CD4-positive, CD25-positive, alpha-beta regulatory T cell (primary cell): ENCODE data around the gene SYT9. TPM values are rescaled to one million over a fixed set of nuclear protein-coding genes. Genes with fewer than 3 reads are reported as not detected.
A peak's percentile ranks its signal among the peaks of the same experiment; 100 is the strongest.

Experiments used
- ATAC-seq, 2 donors: fragments of 150-1000 bp; cut with Tn5 transposase; one replicate each; pipeline ENCODE4 v1.10.0; 2021; ENCODE audit warnings: low read depth in 2 of 2, moderate number of reproducible peaks in 2 of 2, moderate library complexity in 1 of 2
- DNase-seq, 3 donors: peaks; one replicate each; pipeline versions ENCODE4 v3.0.0 to v3.0.0-alpha.2; 2012 to 2022; ENCODE audit warnings: mixed read lengths in 1 of 3
- H3K27ac ChIP-seq: one replicate; pipeline ENCODE4 v1.7.0; 2013; ENCODE audit warnings: mild to moderate bottlenecking, low read length; ENCODE audit not compliant: insufficient read depth, poor library complexity, severe bottlenecking
- H3K27me3 ChIP-seq: one replicate; pipeline ENCODE4 v1.7.0; 2013; ENCODE audit warnings: low read length; ENCODE audit not compliant: control insufficient read depth, insufficient read depth
- H3K36me3 ChIP-seq: one replicate; pipeline ENCODE4 v1.7.0; 2013; ENCODE audit warnings: mild to moderate bottlenecking, low read length, moderate library complexity; ENCODE audit not compliant: control insufficient read depth, insufficient read depth
- H3K4me1 ChIP-seq: 2 replicates; pipeline ENCODE4 v1.7.0; 2013; ENCODE audit warnings: mild to moderate bottlenecking, low read length; ENCODE audit not compliant: insufficient read depth, control insufficient read depth, poor library complexity, severe bottlenecking
- H3K4me3 ChIP-seq: one replicate; pipeline ENCODE4 v1.7.0; 2013; ENCODE audit warnings: low read depth, mild to moderate bottlenecking, low read length, moderate library complexity
- H3K9me3 ChIP-seq, 2 experiments: 1 replicate in 1 of 2; 2 replicates in 1 of 2; pipeline ENCODE4 v1.7.0; 2013; ENCODE audit warnings: low read length in 2 of 2, mild to moderate bottlenecking in 1 of 2, moderate library complexity in 1 of 2; ENCODE audit not compliant: control insufficient read depth in 2 of 2
- H3K27ac Mint-ChIP-seq, 3 donors: one replicate each; pipeline ENCODE4 v1.8.0; 2020 to 2022; ENCODE audit warnings: mild to moderate bottlenecking in 3 of 3, mixed read lengths in 3 of 3, moderate library complexity in 2 of 3
- H3K27me3 Mint-ChIP-seq: one replicate; pipeline ENCODE4 v1.8.0; 2022; ENCODE audit warnings: mild to moderate bottlenecking, mixed read lengths
- H3K36me3 Mint-ChIP-seq: one replicate; pipeline ENCODE4 v1.8.0; 2020; ENCODE audit warnings: mixed read lengths
- H3K4me1 Mint-ChIP-seq, 4 donors: one replicate each; pipeline ENCODE4 v1.8.0; 2020 to 2022; ENCODE audit warnings: mixed read lengths in 4 of 4, mild to moderate bottlenecking in 1 of 4
- H3K4me3 Mint-ChIP-seq, 4 donors: one replicate each; pipeline ENCODE4 v1.8.0; 2020 to 2022; ENCODE audit warnings: mild to moderate bottlenecking in 4 of 4, mixed read lengths in 4 of 4, moderate library complexity in 3 of 4
- H3K9me3 Mint-ChIP-seq, 7 donors: one replicate each; pipeline ENCODE4 v1.8.0; 2020 to 2022; ENCODE audit warnings: mixed read lengths in 7 of 7, mild to moderate bottlenecking in 3 of 7, moderate library complexity in 2 of 7
- polyA plus RNA-seq, 4 donors: library from polyadenylated mRNA; unstranded; fragments of 300-500 nt; fragmentation: Illumina TruSeq; gene quantifications; one replicate each; pipeline ENCODE4 v1.2.3, GENCODE V29; 2021
- total RNA-seq: library from RNA; stranded (reverse); gene quantifications from one replicate; pipeline ENCODE4 v1.2.3, GENCODE V29; 2022

SYT9 gene, protein sequence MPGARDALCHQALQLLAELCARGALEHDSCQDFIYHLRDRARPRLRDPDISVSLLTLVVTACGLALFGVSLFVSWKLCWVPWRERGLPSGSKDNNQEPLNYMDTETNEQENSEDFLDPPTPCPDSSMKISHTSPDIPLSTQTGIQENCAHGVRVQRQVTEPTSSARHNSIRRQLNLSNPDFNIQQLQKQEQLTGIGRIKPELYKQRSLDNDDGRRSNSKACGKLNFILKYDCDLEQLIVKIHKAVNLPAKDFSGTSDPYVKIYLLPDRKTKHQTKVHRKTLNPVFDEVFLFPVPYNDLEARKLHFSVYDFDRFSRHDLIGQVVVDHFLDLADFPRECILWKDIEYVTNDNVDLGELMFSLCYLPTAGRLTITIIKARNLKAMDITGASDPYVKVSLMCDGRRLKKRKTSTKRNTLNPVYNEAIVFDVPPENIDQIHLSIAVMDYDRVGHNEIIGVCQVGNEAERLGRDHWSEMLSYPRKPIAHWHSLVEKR
- not detected for total RNA-seq
- under 1 TPM in 1 of 4 donors, not detected in 3; 0.10 TPM for polyA plus RNA-seq

DNA sequence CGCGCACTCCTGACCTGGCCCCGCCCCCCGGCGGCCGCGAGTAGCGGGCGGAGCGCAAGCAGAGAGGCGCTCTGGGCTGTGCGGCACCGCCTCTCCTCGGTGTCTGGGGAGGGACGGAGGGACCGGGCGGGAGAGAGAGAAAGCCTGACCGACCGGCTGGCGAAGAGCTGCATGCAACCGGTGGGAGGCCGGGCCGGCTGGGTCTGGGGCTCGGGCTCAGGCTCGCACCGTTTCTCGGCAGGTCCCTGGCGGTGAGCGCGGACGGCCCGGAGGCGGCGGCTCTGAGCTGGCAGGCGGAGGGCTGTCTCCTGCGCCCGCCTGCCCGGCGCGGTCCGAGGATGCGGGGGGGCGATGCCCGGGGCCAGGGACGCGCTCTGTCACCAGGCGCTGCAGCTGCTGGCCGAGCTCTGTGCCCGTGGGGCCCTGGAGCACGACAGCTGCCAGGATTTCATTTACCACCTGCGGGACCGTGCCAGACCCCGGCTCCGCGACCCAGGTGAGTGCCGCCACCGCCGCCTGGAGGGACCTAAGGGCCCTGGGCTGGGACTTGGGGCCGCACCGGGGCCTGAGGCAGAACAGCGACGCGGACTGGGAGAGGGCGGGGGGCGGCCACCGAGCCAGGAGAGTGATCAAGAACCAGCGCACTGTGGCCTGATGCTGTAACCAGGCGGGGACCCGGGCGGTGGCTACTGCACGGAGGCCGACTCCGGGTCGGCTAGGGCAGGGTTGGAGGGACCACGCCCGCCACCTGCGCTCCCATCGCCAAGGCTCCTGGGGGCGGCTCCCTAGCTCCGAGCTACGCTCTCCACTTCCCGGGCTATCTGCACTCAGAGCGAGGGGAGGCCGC, at the start of gene SYT9:
TSS of gene SYT9 (plus strand) at position 69 of the 847 bp plus-strand sequence. CDS start at position 352, 283 bp downstream.
- Histone ChIP-seq H3K4me1 (no peaks in the 10 kb centered on the region), H3K27me3 (peaks cover 28% of the 10 kb centered on the region), H3K9me3 (no peaks in the 10 kb centered on the region), H3K27ac (no peak within 1 kb of the TSS), H3K36me3 (no peaks in the 10 kb centered on the region), H3K4me3 (no peak within 1 kb of the TSS)
- Mint-ChIP-seq H3K4me3 (peak within 1 kb of the TSS in 3 of 4 donors; percentile 27 to 66 (median 45)), H3K36me3 (no peaks in the 10 kb centered on the region), H3K9me3 (peaks cover 0 to 4% (median 0%) of the 10 kb centered on the region in 7 donors), H3K27ac (no peak within 1 kb of the TSS), H3K4me1 (peaks cover 0 to 5% (median 0%) of the 10 kb centered on the region in 4 donors), H3K27me3 (peaks cover 33% of the 10 kb centered on the region)
- no peak for ATAC-seq
- peak in 1 of 3 donors; percentile 3 for DNase-seq

DNA sequence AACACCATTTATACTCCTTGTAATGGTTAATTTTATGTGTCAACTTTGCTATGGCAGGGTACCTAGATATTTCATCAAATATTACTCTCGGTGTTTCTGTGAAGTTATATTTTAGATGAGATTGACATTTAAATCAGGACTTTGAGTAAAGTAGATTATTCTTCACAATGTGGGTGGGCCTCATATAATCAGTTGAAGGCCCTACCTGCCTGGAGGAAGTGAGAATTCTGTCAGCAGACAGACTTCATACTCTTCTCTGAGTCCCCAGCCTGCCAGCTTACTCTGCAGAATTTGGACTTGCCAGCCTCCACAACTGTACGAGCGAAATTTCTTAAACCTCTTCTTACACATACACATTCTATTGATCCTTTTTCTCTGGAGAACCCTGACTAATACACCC, 49.3 kb upstream of the SYT9 start:
- no peak overlapping the region for H3K27ac Mint-ChIP-seq
- Histone ChIP-seq H3K27ac (no peak overlapping the region), H3K27me3 (no peaks in the 10 kb centered on the region), H3K4me1 (no peaks in the 10 kb centered on the region), H3K4me3 (no peak overlapping the region), H3K36me3 (no peaks in the 10 kb centered on the region), H3K9me3 (no peaks in the 10 kb centered on the region)
- no peak overlapping the region for H3K4me3 Mint-ChIP-seq
- no peak for DNase-seq
- H3K27me3 Mint-ChIP-seq = peaks cover 6% of the 10 kb centered on the region
- no peaks in the 10 kb centered on the region for H3K4me1 Mint-ChIP-seq
- ATAC-seq = no peak
- no peaks in the 10 kb centered on the region for H3K36me3 Mint-ChIP-seq
- no peaks in the 10 kb centered on the region for H3K9me3 Mint-ChIP-seq

GRCh38 chr11:7204778-7205177, 46.9 kb upstream of the SYT9 start:
- H3K27ac ChIP-seq = no peak overlapping the region
- DNase-seq = no peak
- H3K4me1 ChIP-seq = no peaks in the 10 kb centered on the region
- H3K27me3 ChIP-seq = no peaks in the 10 kb centered on the region
- Mint-ChIP-seq H3K4me1 (no peaks in the 10 kb centered on the region), H3K4me3 (no peak overlapping the region), H3K36me3 (no peaks in the 10 kb centered on the region), H3K9me3 (no peaks in the 10 kb centered on the region), H3K27me3 (peaks cover 6% of the 10 kb centered on the region), H3K27ac (no peak overlapping the region)
- no peaks in the 10 kb centered on the region for H3K9me3 ChIP-seq
- H3K36me3 ChIP-seq = no peaks in the 10 kb centered on the region
- no peak overlapping the region for H3K4me3 ChIP-seq
- ATAC-seq = no peak

DNA sequence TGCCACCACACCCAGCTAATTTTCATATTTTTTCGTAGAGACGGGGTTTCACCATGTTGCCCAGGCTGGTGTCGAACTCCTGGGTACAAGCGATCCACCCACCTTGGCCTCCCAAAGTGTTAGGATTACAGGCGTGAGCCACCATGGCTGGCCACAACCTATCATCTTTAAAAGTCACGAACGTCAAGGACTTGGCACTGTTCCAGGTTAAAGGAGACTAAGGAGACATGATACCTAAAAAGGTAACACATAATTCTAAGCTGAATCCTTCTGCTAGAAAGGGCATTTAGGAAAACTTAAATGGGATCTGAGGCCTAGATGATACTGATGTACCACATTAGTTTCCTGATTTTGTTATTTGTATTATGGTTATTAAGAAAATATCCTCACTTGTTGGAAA, 43.3 kb upstream of the SYT9 start:
- ATAC-seq = no peak
- no peaks in the 10 kb centered on the region for H3K4me1 ChIP-seq
- H3K27me3 ChIP-seq = no peaks in the 10 kb centered on the region
- H3K36me3 ChIP-seq = no peaks in the 10 kb centered on the region
- no peaks in the 10 kb centered on the region for H3K9me3 ChIP-seq
- H3K4me3 ChIP-seq = no peak overlapping the region
- Mint-ChIP-seq H3K9me3 (no peaks in the 10 kb centered on the region), H3K36me3 (no peaks in the 10 kb centered on the region), H3K4me3 (no peak overlapping the region), H3K27ac (no peak overlapping the region), H3K4me1 (no peaks in the 10 kb centered on the region), H3K27me3 (peaks cover 6% of the 10 kb centered on the region)
- no peak for DNase-seq
- H3K27ac ChIP-seq = no peak overlapping the region

GRCh38 chr11:7219491-7219890, 32.2 kb upstream of the SYT9 start:
- H3K27ac Mint-ChIP-seq = no peak overlapping the region
- H3K36me3 Mint-ChIP-seq = no peaks in the 10 kb centered on the region
- Histone ChIP-seq H3K27ac (no peak overlapping the region), H3K27me3 (peaks cover 2% of the 10 kb centered on the region), H3K4me1 (no peaks in the 10 kb centered on the region), H3K9me3 (no peaks in the 10 kb centered on the region), H3K4me3 (no peak overlapping the region), H3K36me3 (no peaks in the 10 kb centered on the region)
- H3K4me3 Mint-ChIP-seq = no peak overlapping the region
- peaks cover 0 to 3% (median 0%) of the 10 kb centered on the region in 7 donors for H3K9me3 Mint-ChIP-seq
- ATAC-seq (no peak), DNase-seq (no peak)
- H3K27me3 Mint-ChIP-seq = no peaks in the 10 kb centered on the region
- H3K4me1 Mint-ChIP-seq = no peaks in the 10 kb centered on the region

- no peak overlapping the region for H3K4me3 ChIP-seq
- DNase-seq (no peak), ATAC-seq (no peak)
- no peaks in the 10 kb centered on the region for H3K4me1 ChIP-seq
- no peak overlapping the region for H3K4me3 Mint-ChIP-seq
- H3K27ac ChIP-seq = no peak overlapping the region
- H3K27ac Mint-ChIP-seq = no peak overlapping the region
- H3K36me3 Mint-ChIP-seq = no peaks in the 10 kb centered on the region
- H3K27me3 Mint-ChIP-seq = no peaks in the 10 kb centered on the region
- peaks cover 0 to 3% (median 0%) of the 10 kb centered on the region in 7 donors for H3K9me3 Mint-ChIP-seq
- H3K27me3 ChIP-seq = peaks cover 2% of the 10 kb centered on the region
- H3K36me3 ChIP-seq = no peaks in the 10 kb centered on the region
- H3K4me1 Mint-ChIP-seq = no peaks in the 10 kb centered on the region
- H3K9me3 ChIP-seq = no peaks in the 10 kb centered on the region
Measured at GRCh38 chr11:7220636-7221035, 31.1 kb upstream of the SYT9 start.

DNA sequence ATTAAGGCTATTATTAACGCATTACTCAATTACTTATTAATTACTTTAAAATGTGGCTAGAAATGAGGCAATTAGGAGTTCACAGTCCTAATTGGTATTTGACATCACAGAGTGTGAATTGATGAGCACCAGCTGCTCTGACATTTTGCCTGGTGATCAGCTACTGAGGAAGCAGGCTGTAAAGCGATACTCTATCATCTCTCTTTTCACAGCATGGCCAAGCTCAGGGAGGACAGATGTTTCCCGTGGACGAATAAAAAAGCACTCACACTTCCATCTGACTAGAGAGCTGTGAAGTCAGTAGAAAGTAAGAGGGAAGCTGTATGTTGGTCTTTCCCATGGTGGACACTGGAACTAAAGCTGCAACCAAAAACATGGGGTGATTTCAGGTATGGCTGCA, 29.1 kb upstream of the SYT9 start:
- DNase-seq = no peak

More for the DNA sequence above, 29.1 kb upstream of the SYT9 start:
- H3K27me3 Mint-ChIP-seq = no peaks in the 10 kb centered on the region
- H3K4me3 ChIP-seq = no peak overlapping the region
- ATAC-seq = no peak
- H3K9me3 Mint-ChIP-seq = peaks cover 0 to 3% (median 0%) of the 10 kb centered on the region in 7 donors
- no peak overlapping the region for H3K27ac ChIP-seq
- peaks cover 2% of the 10 kb centered on the region for H3K27me3 ChIP-seq
- no peak overlapping the region for H3K27ac Mint-ChIP-seq
- H3K36me3 ChIP-seq = no peaks in the 10 kb centered on the region
- no peaks in the 10 kb centered on the region for H3K4me1 ChIP-seq
- H3K36me3 Mint-ChIP-seq = no peaks in the 10 kb centered on the region
- H3K4me3 Mint-ChIP-seq = no peak overlapping the region
- H3K4me1 Mint-ChIP-seq = no peaks in the 10 kb centered on the region
- no peaks in the 10 kb centered on the region for H3K9me3 ChIP-seq
